ENCODE data around the gene RET. TPM values are rescaled to one million over a fixed set of nuclear protein-coding genes. Genes with fewer than 3 reads are reported as not detected.

The RET gene
- 0.41 to 0.81 TPM (median 0.71 TPM) in 5 replicates for total RNA-seq (2022; extraction: Qiagen RNA extraction; ENCODE audit: low read depth)

GRCh38 chr10:43076876-43077420 is at the start of gene RET:
RET (plus strand) TSS chr10:43077069; CDS start chr10:43077259, 190 bp downstream.

GRCh38 chr10:43138021-43138756 is 61.3 kb downstream of the RET start, which contains the start of gene CSGALNACT2:
CSGALNACT2 (plus strand) TSS chr10:43138445; CDS start chr10:43155150, 16,705 bp downstream.

Other genes with a start within 250 kb of the RET start
- 14.3 to 18.8 TPM (median 17.9 TPM) in 5 replicates for gene CSGALNACT2, start 61.4 kb downstream of the RET start, total RNA-seq (2022; extraction: Qiagen RNA extraction; ENCODE audit: low read depth)
- 2.5 to 3.9 TPM (median 3.1 TPM) in 5 replicates for gene RASGEF1A, start 190.0 kb downstream of the RET start, total RNA-seq (2022; extraction: Qiagen RNA extraction; ENCODE audit: low read depth)

Measured in A549 treated with DMSO at 1 μM for 4 hours (cell line).